DMS 273 (cell line): ENCODE results near the gene TANGO2.

ENCODE experiments used
- DNase-seq: peaks from one replicate; lab custom pipeline; 2025; ENCODE audit not compliant: unreplicated experiment; lab: John Stamatoyannopoulos, UW

Gene TANGO2

GRCh38 chr22:20083157-20083890 lies 62.4 kb downstream of the TANGO2 start:
- no peak for DNase-seq

- no peak for DNase-seq
Observed at GRCh38 chr22:20083891-20084546, 63.1 kb downstream of the TANGO2 start.

- DNase-seq, result peak; percentile 43
Observed at GRCh38 chr22:20084547-20085413, 63.9 kb downstream of the TANGO2 start.

GRCh38 chr22:20085651-20086050 lies 64.7 kb downstream of the TANGO2 start:
- DNase-seq, result no peak

- no peak for DNase-seq
Observed at GRCh38 chr22:20086101-20086599, 65.2 kb downstream of the TANGO2 start.

GRCh38 chr22:20086763-20087162 lies 65.9 kb downstream of the TANGO2 start:
- no peak for DNase-seq

GRCh38 chr22:20087319-20088262 lies 66.7 kb downstream of the TANGO2 start:
- DNase-seq, result no peak

GRCh38 chr22:20088263-20088648 lies 67.3 kb downstream of the TANGO2 start:
- DNase-seq, result no peak

- no peak for DNase-seq
Observed at GRCh38 chr22:20089226-20089976, 68.5 kb downstream of the TANGO2 start.

- DNase-seq, result no peak
Observed at GRCh38 chr22:20089977-20090729, 69.2 kb downstream of the TANGO2 start.

- DNase-seq, result no peak
Observed at GRCh38 chr22:20090730-20091240, 69.9 kb downstream of the TANGO2 start.

- DNase-seq, result no peak
Observed at GRCh38 chr22:20091690-20092476, 71.0 kb downstream of the TANGO2 start.

GRCh38 chr22:20092477-20092854 lies 71.6 kb downstream of the TANGO2 start:
- DNase-seq, result no peak

- peak; percentile 44 for DNase-seq
Observed at GRCh38 chr22:20093418-20094196, 72.7 kb downstream of the TANGO2 start.

GRCh38 chr22:20094197-20094807 lies 73.4 kb downstream of the TANGO2 start:
- DNase-seq, result no peak

- DNase-seq, result no peak
Observed at GRCh38 chr22:20095521-20095920, 74.6 kb downstream of the TANGO2 start.
